GM18511 (cell line): ENCODE measurements around the gene KLHDC7B.

ENCODE experiments used
- ATAC-seq: cut with Tn5 transposase; IDR thresholded peaks from one replicate; pipeline ENCODE4 v1.9.1; 2021; ENCODE audit warnings: mild to moderate bottlenecking, moderate library complexity; ENCODE audit not compliant: unreplicated experiment

The KLHDC7B gene

DNA sequence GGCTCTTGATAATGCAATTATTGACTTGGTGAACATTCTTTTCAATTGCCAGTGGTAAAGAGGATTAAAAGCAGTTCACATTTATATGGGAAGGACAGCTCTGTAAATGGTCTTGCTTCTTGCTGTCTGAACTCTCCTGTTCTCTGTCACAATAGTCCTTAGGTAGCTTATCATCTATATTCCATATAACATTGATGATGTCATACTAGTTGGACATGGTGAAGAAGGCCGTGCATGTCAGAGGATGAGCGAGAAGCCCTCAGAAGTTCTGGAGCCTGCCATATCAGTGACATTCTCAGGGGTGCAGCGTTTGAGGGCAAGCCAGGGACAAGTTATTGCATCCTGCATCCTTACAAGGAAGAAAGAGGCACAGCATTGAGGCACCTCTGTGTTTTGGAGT is 39.5 kb downstream of the KLHDC7B start:
- no peak for ATAC-seq

- no peak for ATAC-seq
Measured at GRCh38 chr22:50585781-50586180, 40.1 kb downstream of the KLHDC7B start.

GRCh38 chr22:50586416-50586815 is 40.7 kb downstream of the KLHDC7B start:
- no peak for ATAC-seq

- ATAC-seq: no peak
Measured at GRCh38 chr22:50587407-50587806, 41.7 kb downstream of the KLHDC7B start.

- ATAC-seq: no peak
Measured at GRCh38 chr22:50595189-50595588, 49.5 kb downstream of the KLHDC7B start.

GRCh38 chr22:50597097-50597496 is 51.4 kb downstream of the KLHDC7B start:
- ATAC-seq: no peak

GRCh38 chr22:50599816-50600455 is 54.2 kb downstream of the KLHDC7B start:
- ATAC-seq: no peak

DNA sequence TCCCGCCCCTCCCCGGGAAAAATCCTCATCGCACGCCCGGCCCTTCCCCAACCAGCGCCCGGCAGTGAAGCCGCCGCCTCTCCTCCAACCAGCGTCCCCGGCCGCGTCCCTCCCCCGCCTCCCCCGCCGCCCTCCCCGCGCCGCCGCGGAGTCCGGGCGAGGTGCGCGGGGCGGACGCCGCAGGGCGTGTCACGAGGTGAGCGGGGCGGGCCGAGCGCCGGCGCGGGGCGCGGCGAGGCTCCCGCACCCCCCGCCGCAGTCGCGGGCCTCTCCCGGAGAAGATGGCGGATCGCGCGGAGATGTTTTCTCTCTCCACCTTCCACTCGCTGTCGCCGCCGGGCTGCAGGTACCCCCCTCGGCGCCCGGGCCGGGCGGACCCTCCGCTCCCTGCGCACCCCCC is 54.8 kb downstream of the KLHDC7B start, which contains the start of gene MAPK8IP2:
Gene MAPK8IP2 (plus strand): TSS at position 256 of the 400 bp plus-strand sequence. CDS start 26 bp downstream, at position 282.
- ATAC-seq: no peak
